Hepatocyte (in vitro differentiated cells): ENCODE measurements around the gene C1orf52.

Experiments used
- CTCF ChIP-seq: fragments of 200-600 bp; sonication (generic); IDR thresholded peaks from 2 replicates; pipeline ENCODE4 v1.5.1; 2016; ENCODE audit warnings: antibody characterized with exemption, mild to moderate bottlenecking; ENCODE audit not compliant: poor library complexity
- EZH2 ChIP-seq: fragments of 200-600 bp; sonication (generic); IDR thresholded peaks from 2 replicates; pipeline ENCODE4 v1.6.1; 2016; ENCODE audit warnings: antibody characterized with exemption, mild to moderate bottlenecking, borderline replicate concordance
- EZH2phosphoT487 ChIP-seq: fragments of 200-600 bp; sonication (generic); IDR thresholded peaks from one replicate; pipeline ENCODE4 v1.6.1; 2018; ENCODE audit warnings: antibody characterized with exemption, mild to moderate bottlenecking, low read depth, moderate library complexity; ENCODE audit not compliant: unreplicated experiment, severe bottlenecking

GRCh38 chr1:85230305-85230977, 29.0 kb downstream of the C1orf52 start:
- TF ChIP-seq CTCF (no peak), EZH2 (no peak), EZH2phosphoT487 (no peak)
